ENCODE measurements around the gene BICC1. TPM values are rescaled to one million over a fixed set of nuclear protein-coding genes. Genes with fewer than 3 reads are reported as not detected.

Gene BICC1
- total and polyA plus RNA-seq, 2 of the 13 experiments (the other 11 are each of a cell fraction or from before 2014, with no cell fraction given): 0.18 to 1.5 TPM

GRCh38 chr10:58641095-58641531 lies 128.4 kb downstream of the BICC1 start:
- H3K9me3 ChIP-seq (ENCODE audit: low read length): no peaks in the 10 kb centered on the region
- H3K79me2 ChIP-seq (ENCODE audit: insufficient read depth, low read length): no peaks in the 10 kb centered on the region
- no TSS peak for BruUV-seq (replicated peaks)
- FAIRE-seq (peak; percentile 91), DNase-seq (ENCODE audit: low spot score) (peak; percentile 81), ATAC-seq (peak; percentile 52; the same call in 2 of the 3 replicates)
- no peak overlapping the region for H3K4me3 ChIP-seq (replicated peaks in 1 of 3; ENCODE audit: insufficient read depth in 1 of 3, low read depth in 2 of 3, low read length in 3 of 3)
- intact Hi-C loops (cut with micrococcal nuclease; ENCODE audit: unreplicated experiment) (loop anchor here (1.0 to 10.0 kb wide), 4 partner anchors 110 to 336 kb away; partner anchors contain the start of gene TFAM), in situ Hi-C loops (cut with HindIII; ENCODE audit: extremely low pct_ligation_motif_present, low pct_unique_long_range_greater_than_20kb) (loop anchor here (10.0 kb wide), 2 partner anchors 126 to 226 kb away; partner anchors contain the start of gene BICC1)
- H3K4me1 ChIP-seq (ENCODE audit: insufficient read depth, low read length): peaks cover 33% of the 10 kb centered on the region
- no peaks in the 10 kb centered on the region for H3K36me3 ChIP-seq (replicated peaks in 1 of 2; ENCODE audit: control insufficient read depth in 1 of 2, insufficient read depth in 2 of 2, low read length in 2 of 2)
- H3K27me3 ChIP-seq (ENCODE audit: control insufficient read depth in 1 of 2, insufficient read depth in 2 of 2, low read length in 2 of 2): no peaks in the 10 kb centered on the region
- WGBS (ENCODE audit: low lambda C conversion rate): 4% methylated on average over 5 of the region's 5 CpGs
- H2AFZ ChIP-seq (ENCODE audit: low read length): no peak overlapping the region
- no peaks in the 10 kb centered on the region for H4K20me1 ChIP-seq (ENCODE audit: insufficient read depth, low read length)
- H3K27ac ChIP-seq (ENCODE audit: extremely low read length, insufficient read depth, low read length): no peak overlapping the region
- ChIA-PET CTCF (ENCODE audit: low intra/inter-chr PET ratio, low total read pairs) (interaction anchor here (0.7 to 1.9 kb wide), 3 partner anchors 110 to 227 kb away, joined by 3 to 14 read pairs (median 4); no protein-coding TSS in a partner anchor), POLR2A (no interaction called here)
- H3K9ac ChIP-seq (ENCODE audit: insufficient read depth, low read depth, low read length): no peak overlapping the region
- peak overlapping the region; percentile 50 for H3K4me2 ChIP-seq (ENCODE audit: low read depth, low read length)
- TF ChIP-seq ZNF292 (CRISPR knock-in tag; IDR thresholded peaks at IDR 0.05; ENCODE audit: borderline replicate concordance, low read depth): no peak
- TF ChIP-seq, protein P1, sequence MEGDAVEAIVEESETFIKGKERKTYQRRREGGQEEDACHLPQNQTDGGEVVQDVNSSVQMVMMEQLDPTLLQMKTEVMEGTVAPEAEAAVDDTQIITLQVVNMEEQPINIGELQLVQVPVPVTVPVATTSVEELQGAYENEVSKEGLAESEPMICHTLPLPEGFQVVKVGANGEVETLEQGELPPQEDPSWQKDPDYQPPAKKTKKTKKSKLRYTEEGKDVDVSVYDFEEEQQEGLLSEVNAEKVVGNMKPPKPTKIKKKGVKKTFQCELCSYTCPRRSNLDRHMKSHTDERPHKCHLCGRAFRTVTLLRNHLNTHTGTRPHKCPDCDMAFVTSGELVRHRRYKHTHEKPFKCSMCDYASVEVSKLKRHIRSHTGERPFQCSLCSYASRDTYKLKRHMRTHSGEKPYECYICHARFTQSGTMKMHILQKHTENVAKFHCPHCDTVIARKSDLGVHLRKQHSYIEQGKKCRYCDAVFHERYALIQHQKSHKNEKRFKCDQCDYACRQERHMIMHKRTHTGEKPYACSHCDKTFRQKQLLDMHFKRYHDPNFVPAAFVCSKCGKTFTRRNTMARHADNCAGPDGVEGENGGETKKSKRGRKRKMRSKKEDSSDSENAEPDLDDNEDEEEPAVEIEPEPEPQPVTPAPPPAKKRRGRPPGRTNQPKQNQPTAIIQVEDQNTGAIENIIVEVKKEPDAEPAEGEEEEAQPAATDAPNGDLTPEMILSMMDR (CRISPR knock-in tag; IDR thresholded peaks at IDR 0.05): peak; percentile 58
- TF ChIP-seq NFIC (IDR thresholded peaks at IDR 0.05; ENCODE audit: low read length): no peak
- peak; percentile 84 for TF ChIP-seq ZNF362 (CRISPR knock-in tag; IDR thresholded peaks at IDR 0.05; ENCODE audit: borderline replicate concordance)
- no peak for TF ChIP-seq CENPT (CRISPR knock-in tag; IDR thresholded peaks at IDR 0.05; ENCODE audit: low read depth)
- TF ChIP-seq ZBTB38 (CRISPR knock-in tag; IDR thresholded peaks at IDR 0.05): no peak
- TF ChIP-seq E2F1 (CRISPR knock-in tag; IDR thresholded peaks at IDR 0.05): no peak
- TF ChIP-seq DZIP1 (CRISPR knock-in tag; IDR thresholded peaks at IDR 0.05): no peak
- TF ChIP-seq SOX13 (IDR thresholded peaks at IDR 0.05): no peak
- 0 out of 4 replicates have a peak, but pooled peaks of 1 of the 2 experiments have one; percentile 10 for TF ChIP-seq SOX13 (CRISPR knock-in tag; conservative IDR thresholded peaks at IDR 0.05 in 1 of 2, IDR thresholded peaks at IDR 0.05 in 1 of 2)
- TF ChIP-seq BCL6 (CRISPR knock-in tag; IDR thresholded peaks at IDR 0.05): peak; percentile 45; the same call in 1 of the 2 replicates
- TF ChIP-seq, protein P2, sequence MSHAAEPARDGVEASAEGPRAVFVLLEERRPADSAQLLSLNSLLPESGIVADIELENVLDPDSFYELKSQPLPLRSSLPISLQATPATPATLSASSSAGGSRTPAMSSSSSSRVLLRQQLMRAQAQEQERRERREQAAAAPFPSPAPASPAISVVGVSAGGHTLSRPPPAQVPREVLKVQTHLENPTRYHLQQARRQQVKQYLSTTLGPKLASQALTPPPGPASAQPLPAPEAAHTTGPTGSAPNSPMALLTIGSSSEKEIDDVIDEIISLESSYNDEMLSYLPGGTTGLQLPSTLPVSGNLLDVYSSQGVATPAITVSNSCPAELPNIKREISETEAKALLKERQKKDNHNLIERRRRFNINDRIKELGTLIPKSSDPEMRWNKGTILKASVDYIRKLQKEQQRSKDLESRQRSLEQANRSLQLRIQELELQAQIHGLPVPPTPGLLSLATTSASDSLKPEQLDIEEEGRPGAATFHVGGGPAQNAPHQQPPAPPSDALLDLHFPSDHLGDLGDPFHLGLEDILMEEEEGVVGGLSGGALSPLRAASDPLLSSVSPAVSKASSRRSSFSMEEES (CRISPR knock-in tag; IDR thresholded peaks at IDR 0.05): no peak
- TF ChIP-seq GFI1 (CRISPR knock-in tag; IDR thresholded peaks at IDR 0.05; ENCODE audit: borderline replicate concordance): peak; percentile 29; the same call in 1 of the 2 replicates
- no peak for TF ChIP-seq ZNF660 (CRISPR knock-in tag; IDR thresholded peaks at IDR 0.05; ENCODE audit: borderline replicate concordance, low read depth)
